AG08395 (cell line): ENCODE measurements around the gene FNBP1.
A peak's percentile ranks its signal among the peaks of the same experiment; 100 is the strongest.
"Not testable (repeated sequence)": the region's sequence is repeated elsewhere in the genome, so short reads cannot be mapped to it uniquely, and the experiment has no call there.

ENCODE experiments used
- DNase-seq: peaks from one replicate; pipeline ENCODE4 v3.0.0; 2012; ENCODE audit warnings: mixed read lengths, low spot score

Gene FNBP1

GRCh38 chr9:129991139-129991538, 51.9 kb downstream of the FNBP1 start:
- DNase-seq, result not testable (repeated sequence)

- no peak for DNase-seq
Measured at GRCh38 chr9:129990269-129991010, 52.5 kb downstream of the FNBP1 start.

GRCh38 chr9:129989740-129990139, 53.2 kb downstream of the FNBP1 start:
- no peak for DNase-seq

- no peak for DNase-seq
Measured at GRCh38 chr9:129989362-129989708, 53.7 kb downstream of the FNBP1 start.

- DNase-seq, result no peak
Measured at GRCh38 chr9:129988607-129989361, 54.2 kb downstream of the FNBP1 start.

- no peak for DNase-seq
Measured at GRCh38 chr9:129987941-129988340, 55.0 kb downstream of the FNBP1 start.

GRCh38 chr9:129987047-129987446, 55.9 kb downstream of the FNBP1 start:
- no peak for DNase-seq

GRCh38 chr9:129984589-129984988, 58.4 kb downstream of the FNBP1 start:
- not testable (repeated sequence) for DNase-seq

GRCh38 chr9:129983891-129984290, 59.1 kb downstream of the FNBP1 start:
- peak; percentile 75 for DNase-seq

- no peak for DNase-seq
Measured at GRCh38 chr9:129981180-129981907, 61.6 kb downstream of the FNBP1 start.

GRCh38 chr9:129980224-129980623, 62.8 kb downstream of the FNBP1 start:
- not testable (repeated sequence) for DNase-seq

GRCh38 chr9:129979071-129979745, 63.8 kb downstream of the FNBP1 start:
- no peak for DNase-seq

GRCh38 chr9:129972816-129973215, 70.2 kb downstream of the FNBP1 start:
- no peak for DNase-seq

- DNase-seq, result peak; percentile 76
Measured at GRCh38 chr9:129968690-129969485, 74.1 kb downstream of the FNBP1 start.

GRCh38 chr9:129964901-129965734, 77.9 kb downstream of the FNBP1 start:
- DNase-seq, result peak; percentile 65

- DNase-seq, result peak; percentile 50
Measured at GRCh38 chr9:129962889-129963703, 79.9 kb downstream of the FNBP1 start.

- no peak for DNase-seq
Measured at GRCh38 chr9:129962451-129962864, 80.5 kb downstream of the FNBP1 start.

GRCh38 chr9:129958796-129959195, 84.2 kb downstream of the FNBP1 start:
- DNase-seq, result no peak

- DNase-seq, result no peak
Measured at GRCh38 chr9:129954868-129955550, 88.0 kb downstream of the FNBP1 start.
